ENCODE data around the gene ESPN. TPM values are rescaled to one million over a fixed set of nuclear protein-coding genes. Genes with fewer than 3 reads are reported as not detected.

ESPN gene
- total RNA-seq, 1 experiment from 2014 or later, result 53.1 TPM

DNA sequence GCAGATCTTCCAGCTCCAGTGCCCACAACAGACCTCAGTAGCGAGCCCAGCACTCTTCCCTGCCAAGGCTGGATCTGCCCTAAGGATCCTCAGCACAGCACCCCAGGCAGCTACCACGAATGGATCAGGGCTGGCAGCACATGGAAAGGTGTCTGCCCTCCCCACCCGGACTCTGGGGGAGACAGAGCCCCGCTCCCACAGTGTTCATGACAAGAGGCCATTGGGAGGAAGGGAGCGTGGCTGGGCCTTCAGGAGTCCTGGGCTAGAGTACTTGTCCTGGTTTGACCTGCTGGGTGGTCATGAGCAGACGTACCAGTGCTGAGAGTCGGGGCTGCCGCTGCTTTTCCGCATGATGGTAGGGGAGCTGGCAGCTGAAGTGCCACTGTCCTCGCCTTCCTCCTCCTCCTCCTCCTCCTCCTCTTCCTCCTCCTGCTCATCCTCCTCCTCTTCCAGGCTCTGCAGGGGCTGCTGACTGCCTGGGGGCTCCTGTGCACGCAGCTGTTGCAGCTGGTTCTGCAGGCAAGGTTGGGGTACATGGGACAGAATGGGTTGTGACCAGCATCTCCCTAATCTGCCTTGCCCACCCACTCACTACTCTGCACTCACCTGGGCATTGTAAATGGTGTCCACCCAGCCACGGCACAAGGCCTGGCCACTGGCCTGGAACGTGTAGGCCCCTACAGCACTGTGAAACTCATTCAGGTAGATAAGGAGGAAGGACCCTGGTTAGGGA is 44.3 kb downstream of the ESPN start:
- H2BK5ac ChIP-seq (ENCODE audit: insufficient read length, low read length), result no peak overlapping the region
- no CpG with 5 or more reads among the region's 13 CpGs for WGBS (ENCODE audit: extremely low coverage, insufficient read length, low lambda C conversion rate)
- H3K56ac ChIP-seq (ENCODE audit: insufficient read length, low read depth, low read length), result no peak overlapping the region
- no peaks in the 10 kb centered on the region for H3K9me3 ChIP-seq (ENCODE audit: control insufficient read depth, low read depth, low read length)
- H2BK20ac ChIP-seq (ENCODE audit: low read depth, low read length, poor library complexity, severe bottlenecking), result no peak overlapping the region
- H3K4me1 ChIP-seq (ENCODE audit: insufficient read depth, low read length), result no peaks in the 10 kb centered on the region; the same call in 1 of the 2 replicates
- no peak overlapping the region for H2AFZ ChIP-seq (ENCODE audit: low read length)
- no peak overlapping the region for H3K23ac ChIP-seq (ENCODE audit: insufficient read length, low read depth, low read length)
- no peak overlapping the region for H2AK5ac ChIP-seq (ENCODE audit: insufficient read length, low read length)
- no peak overlapping the region for H2BK15ac ChIP-seq (ENCODE audit: low read depth, low read length)
- H3K79me2 ChIP-seq (ENCODE audit: insufficient read depth, low read length), result no peaks in the 10 kb centered on the region
- no peak overlapping the region for H3K27ac ChIP-seq (ENCODE audit: insufficient read length, low read depth, low read length)
- no peak overlapping the region for H4K8ac ChIP-seq (replicated peaks; ENCODE audit: insufficient read length, low read depth, low read length)
- no peaks in the 10 kb centered on the region for H3K79me1 ChIP-seq (ENCODE audit: insufficient read depth, low read depth, low read length, poor library complexity, severe bottlenecking)
- H2BK12ac ChIP-seq (ENCODE audit: insufficient read length, low read depth, low read length), result no peak overlapping the region
- Mint-ChIP-seq H3K4me1 (peaks cover 3 to 25% of the 10 kb centered on the region in 2 experiments; a peak in 3 of 4 replicates), H3K27ac (no peak overlapping the region; a peak in 1 of 7 replicates), H3K36me3 (ENCODE audit: insufficient read depth in 1 of 3, low read depth in 3 of 3) (peaks cover 19 to 51% (median 49%) of the 10 kb centered on the region in 3 experiments; a peak in 6 of 7 replicates), H3K9me3 (no peaks in the 10 kb centered on the region), H3K4me3 (no peak overlapping the region), H3K27me3 (ENCODE audit: low read depth) (no peaks in the 10 kb centered on the region; the same call in 1 of the 2 replicates)
- H4K20me1 ChIP-seq (ENCODE audit: control insufficient read depth, insufficient read depth, insufficient read length), result no peaks in the 10 kb centered on the region
- H3K4me2 ChIP-seq (ENCODE audit: insufficient read depth, insufficient read length, low read length), result no peak overlapping the region
- TF ChIP-seq, protein P1, sequence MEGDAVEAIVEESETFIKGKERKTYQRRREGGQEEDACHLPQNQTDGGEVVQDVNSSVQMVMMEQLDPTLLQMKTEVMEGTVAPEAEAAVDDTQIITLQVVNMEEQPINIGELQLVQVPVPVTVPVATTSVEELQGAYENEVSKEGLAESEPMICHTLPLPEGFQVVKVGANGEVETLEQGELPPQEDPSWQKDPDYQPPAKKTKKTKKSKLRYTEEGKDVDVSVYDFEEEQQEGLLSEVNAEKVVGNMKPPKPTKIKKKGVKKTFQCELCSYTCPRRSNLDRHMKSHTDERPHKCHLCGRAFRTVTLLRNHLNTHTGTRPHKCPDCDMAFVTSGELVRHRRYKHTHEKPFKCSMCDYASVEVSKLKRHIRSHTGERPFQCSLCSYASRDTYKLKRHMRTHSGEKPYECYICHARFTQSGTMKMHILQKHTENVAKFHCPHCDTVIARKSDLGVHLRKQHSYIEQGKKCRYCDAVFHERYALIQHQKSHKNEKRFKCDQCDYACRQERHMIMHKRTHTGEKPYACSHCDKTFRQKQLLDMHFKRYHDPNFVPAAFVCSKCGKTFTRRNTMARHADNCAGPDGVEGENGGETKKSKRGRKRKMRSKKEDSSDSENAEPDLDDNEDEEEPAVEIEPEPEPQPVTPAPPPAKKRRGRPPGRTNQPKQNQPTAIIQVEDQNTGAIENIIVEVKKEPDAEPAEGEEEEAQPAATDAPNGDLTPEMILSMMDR (conservative IDR thresholded peaks at IDR 0.05), result no peak
- no peak overlapping the region for H3K18ac ChIP-seq (ENCODE audit: insufficient read length, low read depth, low read length)
- no peak overlapping the region for H4K91ac ChIP-seq (ENCODE audit: insufficient read length, low read depth, low read length)
- H3K23me2 ChIP-seq (ENCODE audit: insufficient read length, low read depth, low read length, poor library complexity, severe bottlenecking), result no peaks in the 10 kb centered on the region
- DNase-seq, result no peak
- H3K14ac ChIP-seq (ENCODE audit: insufficient read depth, low read length), result no peak overlapping the region
- H2BK120ac ChIP-seq (ENCODE audit: low read depth, low read length, poor library complexity, severe bottlenecking), result no peak overlapping the region
- no peaks in the 10 kb centered on the region for H3K27me3 ChIP-seq (ENCODE audit: insufficient read depth, low read length)
- no peak overlapping the region for H3K4ac ChIP-seq (ENCODE audit: low read depth, low read length)
- no peak overlapping the region for H3K9ac ChIP-seq (ENCODE audit: extremely low read depth, insufficient read length, low read length)
- H3T11ph ChIP-seq (ENCODE audit: low read length), result no peak overlapping the region
- no peak overlapping the region for H4K5ac ChIP-seq (ENCODE audit: insufficient read length, low read depth, low read length)
